AG04449 (cell line): Measurements from ENCODE around the gene TOP2B.

ENCODE experiments used
- CTCF ChIA-PET: fragments of 350-600 bp; formaldehyde crosslinking; extraction: SDS; loops from one replicate; lab custom pipeline; 2021; ENCODE audit warnings: antibody characterized with exemption; lab: Yijun Ruan, JAX
- POLR2A ChIA-PET: fragments of 400-600, 350-600 bp; formaldehyde crosslinking; extraction: SDS; loops from one replicate; lab custom pipeline; 2020; ENCODE audit warnings: antibody characterized with exemption, inconsistent platforms; lab: Yijun Ruan, JAX
- DNase-seq: peaks from one replicate; pipeline ENCODE4 v3.0.0-alpha.2; 2010; ENCODE audit warnings: low read depth, low spot score
- H3K4me3 ChIP-seq: 2 replicates; pipeline ENCODE4 v1.5.1; 2011; ENCODE audit warnings: low read depth, mild to moderate bottlenecking, control low read depth, low read length
- CTCF ChIP-seq: IDR thresholded peaks from one replicate; pipeline ENCODE4 v1.5.1; 2011; ENCODE audit warnings: mild to moderate bottlenecking, moderate library complexity, low read length, control low read depth, inconsistent platforms; ENCODE audit not compliant: insufficient read depth; ENCODE audit errors: missing control alignments

Gene TOP2B

GRCh38 chr3:25566358-25566920 is 98.3 kb downstream of the TOP2B start:
- DNase-seq, result no peak
- CTCF ChIA-PET, result interaction anchor here (1.4 kb wide), 1 partner anchor 15 kb away, joined by 3 read pairs; no protein-coding TSS in a partner anchor
- peak; percentile 9 for TF ChIP-seq CTCF
- no peak overlapping the region for H3K4me3 ChIP-seq
- POLR2A ChIA-PET, result no interaction called here

- TF ChIP-seq CTCF, result no peak
- no peak for DNase-seq
- ChIA-PET POLR2A (no interaction called here), CTCF (no interaction called here)
- H3K4me3 ChIP-seq, result no peak overlapping the region
Measured at GRCh38 chr3:25565807-25566206, 98.9 kb downstream of the TOP2B start.

- ChIA-PET CTCF (interaction anchor here (1.6 kb wide), 1 partner anchor 29 kb away, joined by 4 read pairs; no protein-coding TSS in a partner anchor), POLR2A (interaction anchor here (1.0 kb wide), 1 partner anchor 9 kb away, joined by 3 read pairs; no protein-coding TSS in a partner anchor)
Measured at GRCh38 chr3:25564075-25564474, 100.6 kb downstream of the TOP2B start.

GRCh38 chr3:25563601-25564000 is 101.1 kb downstream of the TOP2B start:
- TF ChIP-seq CTCF, result no peak
- POLR2A ChIA-PET, result interaction anchor here (1.0 kb wide), 1 partner anchor 9 kb away, joined by 3 read pairs; no protein-coding TSS in a partner anchor

More at GRCh38 chr3:25564075-25564474, 100.6 kb downstream of the TOP2B start:
- DNase-seq, result no peak
- TF ChIP-seq CTCF, result no peak
- no peak overlapping the region for H3K4me3 ChIP-seq

GRCh38 chr3:25558796-25559195 is 105.9 kb downstream of the TOP2B start:
- no peak overlapping the region for H3K4me3 ChIP-seq
- TF ChIP-seq CTCF, result no peak
- no peak for DNase-seq
- CTCF ChIA-PET, result no interaction called here
- POLR2A ChIA-PET, result interaction anchor here (1.2 kb wide), 1 partner anchor 14 kb away, joined by 4 read pairs; no protein-coding TSS in a partner anchor

More at GRCh38 chr3:25563601-25564000, 101.1 kb downstream of the TOP2B start:
- H3K4me3 ChIP-seq, result no peak overlapping the region
- CTCF ChIA-PET, result interaction anchor here (1.6 kb wide), 1 partner anchor 30 kb away, joined by 4 read pairs; no protein-coding TSS in a partner anchor
- no peak for DNase-seq

- no peak for DNase-seq
- TF ChIP-seq CTCF, result no peak
- H3K4me3 ChIP-seq, result no peak overlapping the region
- POLR2A ChIA-PET, result no interaction called here
- CTCF ChIA-PET, result no interaction called here
Measured at GRCh38 chr3:25558121-25558520, 106.6 kb downstream of the TOP2B start.
